HCT116 (cell line): ENCODE data around the gene HSDL2. TPM values are rescaled to one million over a fixed set of nuclear protein-coding genes. Genes with fewer than 3 reads are reported as not detected.

ENCODE experiments used
- ATAC-seq: fragments of 200-7000 bp; cut with Tn5 transposase; 2 replicates; pipeline ENCODE4 v1.9.1; 2020; ENCODE audit warnings: mild to moderate bottlenecking, moderate library complexity
- BruUV-seq: library from RNA; stranded (reverse); fragments of 400-500 nt; replicated peaks from 2 replicates; lab custom pipeline; 2021; lab: Mats Ljungman, UMichigan
- CTCF ChIA-PET: fragments of 300-600 bp; sonication (Branson Sonifier 250); formaldehyde crosslinking; loops from one replicate; lab custom pipeline; 2021; ENCODE audit warnings: antibody characterized with exemption; lab: Charles Lee
- POLR2A ChIA-PET: fragments of 300-600, 350-600 bp; sonication (Branson Sonifier 250); formaldehyde crosslinking; loops from one replicate; lab custom pipeline; 2021; ENCODE audit warnings: antibody characterized with exemption; lab: Charles Lee
- RAD21 ChIA-PET, 2 experiments: fragments of 300-600 bp; sonication (Branson Sonifier 250); formaldehyde crosslinking; loops; one replicate each; lab custom pipeline; 2023; ENCODE audit warnings: low total read pairs in 2 of 2; ENCODE audit not compliant: uncharacterized antibody in 2 of 2, unreplicated experiment in 2 of 2, low non-redundant PET in 1 of 2; lab: Charles Lee
- DNase-seq: peaks from one replicate; pipeline ENCODE4 v3.0.0-alpha.2; 2010; ENCODE audit warnings: low read depth, low spot score
- H2AFZ ChIP-seq: fragments of 200-600 bp; shearing (Covaris generic), sonication (generic); 2 replicates; pipeline ENCODE4 v1.6.1; 2017; ENCODE audit warnings: low read depth, mixed run types, mixed read lengths, antibody characterized with exemption, low read length; ENCODE audit not compliant: poor library complexity, severe bottlenecking
- H3K27ac ChIP-seq: 2 replicates; pipeline ENCODE4 v1.5.1; 2012; ENCODE audit warnings: low read depth, low read length
- H3K27me3 ChIP-seq: fragments of 200-600 bp; sonication (generic); 2 replicates; pipeline ENCODE4 v1.6.1; 2016; ENCODE audit warnings: mixed run types, low read length, mixed read lengths; ENCODE audit not compliant: insufficient read depth
- H3K36me3 ChIP-seq, 2 experiments: fragments of 200-500 bp in 1 of 2; fragments of 200-600 bp in 1 of 2; sonication (Bioruptor generic) in 1 of 2; sonication (generic) in 1 of 2; 2 replicates each; pipeline versions ENCODE4 v1.5.1 to v1.6.1; 2014 to 2016; ENCODE audit warnings: low read length in 2 of 2, inconsistent platforms in 1 of 2, mixed read lengths in 1 of 2, mixed run types in 1 of 2; ENCODE audit not compliant: insufficient read depth in 2 of 2, control insufficient read depth in 1 of 2
- H3K4me1 ChIP-seq, 2 experiments: fragments of 200-600 bp in 1 of 2; sonication (generic) in 1 of 2; 2 replicates each; pipeline versions ENCODE4 v1.5.1 to v1.6.1; 2012 to 2017; ENCODE audit warnings: low read length in 2 of 2, inconsistent platforms in 1 of 2, mild to moderate bottlenecking in 1 of 2, mixed read lengths in 1 of 2, mixed run types in 1 of 2, moderate library complexity in 1 of 2; ENCODE audit not compliant: insufficient read depth in 2 of 2, control insufficient read depth in 1 of 2
- H3K4me2 ChIP-seq: fragments of 200-600 bp; sonication (generic); 2 replicates; pipeline ENCODE4 v1.6.1; 2017; ENCODE audit warnings: mixed run types, low read length, mixed read lengths
- H3K4me3 ChIP-seq, 2 experiments: fragments of 200-600 bp in 1 of 2; sonication (generic) in 1 of 2; replicated peaks in 1 of 2; 2 replicates each; pipeline ENCODE4 v1.5.1; 2011 to 2016; ENCODE audit warnings: low read length in 2 of 2, control low read depth in 1 of 2, low read depth in 1 of 2, mild to moderate bottlenecking in 1 of 2, mixed read lengths in 1 of 2, mixed run types in 1 of 2
- H3K79me2 ChIP-seq: fragments of 200-600 bp; sonication (generic); 2 replicates; pipeline ENCODE4 v1.6.1; 2017; ENCODE audit warnings: mild to moderate bottlenecking, mixed run types, low read length, moderate library complexity, mixed read lengths; ENCODE audit not compliant: insufficient read depth
- H3K9ac ChIP-seq: fragments of 200-600 bp; sonication (generic); 2 replicates; pipeline ENCODE4 v1.6.1; 2016; ENCODE audit warnings: low read length, mixed read lengths
- H3K9me2 ChIP-seq: fragments of 200-600 bp; sonication (generic), shearing (Covaris generic); 2 replicates; pipeline ENCODE4 v1.6.1; 2017; ENCODE audit warnings: mixed run types, mild to moderate bottlenecking, moderate library complexity; ENCODE audit not compliant: insufficient read depth
- H3K9me3 ChIP-seq, 2 experiments: fragments of 200-500 bp in 1 of 2; fragments of 200-600 bp in 1 of 2; sonication (Bioruptor generic) in 1 of 2; sonication (generic) in 1 of 2; 2 replicates each; pipeline ENCODE4 v1.6.1; 2014 to 2017; ENCODE audit warnings: low read length in 2 of 2, mixed read lengths in 2 of 2, inconsistent platforms in 1 of 2, low read depth in 1 of 2, mild to moderate bottlenecking in 1 of 2, mixed run types in 1 of 2, moderate library complexity in 1 of 2; ENCODE audit not compliant: control insufficient read depth in 1 of 2, insufficient read depth in 1 of 2
- H4K20me1 ChIP-seq: fragments of 200-600 bp; sonication (generic), shearing (Covaris generic); 2 replicates; pipeline ENCODE4 v1.6.1; 2017; ENCODE audit warnings: mixed run types, mild to moderate bottlenecking, moderate library complexity; ENCODE audit not compliant: insufficient read depth
- ATF3 ChIP-seq: IDR thresholded peaks from 2 replicates; pipeline ENCODE4 v1.6.1; 2012
- CBX3 ChIP-seq: IDR thresholded peaks from 2 replicates; pipeline ENCODE4 v1.6.1; 2012; ENCODE audit warnings: low read depth
- CEBPB ChIP-seq: IDR thresholded peaks from 2 replicates; pipeline ENCODE4 v1.6.1; 2012; ENCODE audit warnings: low read depth
- EGR1 ChIP-seq: IDR thresholded peaks from 2 replicates; pipeline ENCODE4 v1.6.1; 2012; ENCODE audit warnings: low read depth
- ELF1 ChIP-seq: IDR thresholded peaks from 2 replicates; pipeline ENCODE4 v1.6.1; 2012; ENCODE audit warnings: low read depth, borderline replicate concordance
- EZH2 ChIP-seq: fragments of 200-600 bp; sonication (generic); IDR thresholded peaks from 2 replicates; pipeline ENCODE4 v1.6.1; 2017; ENCODE audit warnings: antibody characterized with exemption, mixed run types
- EZH2phosphoT487 ChIP-seq: fragments of 200-600 bp; IDR thresholded peaks from 2 replicates; pipeline ENCODE4 v1.6.1; 2018; ENCODE audit warnings: antibody characterized with exemption, borderline replicate concordance
- FOSL1 ChIP-seq: IDR thresholded peaks from 2 replicates; pipeline ENCODE4 v1.6.1; 2012; ENCODE audit warnings: low read depth
- JUND ChIP-seq: IDR thresholded peaks from 2 replicates; pipeline ENCODE4 v1.6.1; 2012
- MAX ChIP-seq: IDR thresholded peaks from 2 replicates; pipeline ENCODE4 v1.6.1; 2012
- POLR2AphosphoS5 ChIP-seq: IDR thresholded peaks from 2 replicates; pipeline ENCODE4 v1.6.1; 2011; ENCODE audit warnings: mild to moderate bottlenecking, low read depth, low read length, moderate library complexity
- REST ChIP-seq: IDR thresholded peaks from 2 replicates; pipeline ENCODE4 v1.6.1; 2012; ENCODE audit warnings: low read depth
- SP1 ChIP-seq: IDR thresholded peaks from 2 replicates; pipeline ENCODE4 v1.6.1; 2012; ENCODE audit warnings: low read depth
- YY1 ChIP-seq: IDR thresholded peaks from 2 replicates; pipeline ENCODE4 v1.6.1; 2011; ENCODE audit warnings: low read length, low read depth, moderate library complexity, mild to moderate bottlenecking; ENCODE audit not compliant: insufficient replicate concordance; ENCODE audit errors: extremely low read depth
- ZFX ChIP-seq: fragments of 450-650 bp; IDR thresholded peaks from 2 replicates; pipeline ENCODE4 v1.6.1; 2017
- ZNF274 ChIP-seq: fragments of 200-500 bp; sonication (Bioruptor generic); IDR thresholded peaks from 2 replicates; pipeline ENCODE4 v1.6.1; 2014; ENCODE audit warnings: mild to moderate bottlenecking, low read depth, low read length, inconsistent platforms
- intact Hi-C: fragments of 100-400 bp; cut with micrococcal nuclease; formaldehyde crosslinking; loops from 2 replicates; pipeline ENCODE4 v1.10.0; 2022
- total RNA-seq: library from RNA; stranded (reverse); gene quantifications from one replicate; pipeline ENCODE4 v1.2.1, GENCODE V29; 2021; ENCODE audit not compliant: unreplicated experiment

The HSDL2 gene
- total RNA-seq, 1 experiment from 2014 or later, result 33.9 TPM

- no peak overlapping the region for H3K4me2 ChIP-seq
- H3K9me3 ChIP-seq, result no peaks in the 10 kb centered on the region
- no TSS peak for BruUV-seq
- H3K9ac ChIP-seq, result no peak overlapping the region
- ChIA-PET RAD21 (no interaction called here), POLR2A (no interaction called here), CTCF (interaction anchor here (0.7 kb wide), 1 partner anchor 10 kb away, joined by 3 read pairs; no protein-coding TSS in a partner anchor)
- no peak for DNase-seq
- H3K79me2 ChIP-seq, result no peaks in the 10 kb centered on the region
- no peaks in the 10 kb centered on the region for H4K20me1 ChIP-seq
- no peak for ATAC-seq
- no peaks in the 10 kb centered on the region for H3K9me2 ChIP-seq
- intact Hi-C loops, result no loop called here
- no peaks in the 10 kb centered on the region for H3K27me3 ChIP-seq
- no peaks in the 10 kb centered on the region for H3K4me1 ChIP-seq
- no peak overlapping the region for H2AFZ ChIP-seq
- H3K4me3 ChIP-seq, result no peak overlapping the region
- no peak overlapping the region for H3K27ac ChIP-seq
- H3K36me3 ChIP-seq, result no peaks in the 10 kb centered on the region
- TF ChIP-seq SP1, result no peak
- no peak for TF ChIP-seq MAX
- TF ChIP-seq EZH2phosphoT487, result no peak
- TF ChIP-seq POLR2AphosphoS5, result no peak
- no peak for TF ChIP-seq ZFX
- no peak for TF ChIP-seq CEBPB
- TF ChIP-seq EGR1, result no peak
- TF ChIP-seq CBX3, result no peak
- TF ChIP-seq ELF1, result no peak
- TF ChIP-seq YY1, result no peak
- TF ChIP-seq ZNF274, result no peak
- TF ChIP-seq JUND, result no peak
- no peak for TF ChIP-seq REST
- no peak for TF ChIP-seq EZH2
- TF ChIP-seq ATF3, result no peak
- TF ChIP-seq FOSL1, result no peak
These were observed 53.8 kb downstream of the HSDL2 start for GRCh38 chr9:112433499-112434392.
